Neural cell (in vitro differentiated cells): ENCODE results near the gene DISP3. TPM values are rescaled to one million over a fixed set of nuclear protein-coding genes. Genes with fewer than 3 reads are reported as not detected.

Experiments used
- H2AFZ ChIP-seq: fragments of 200-600, 300-800 bp; sonication (generic), shearing (Covaris generic); 2 replicates; pipeline ENCODE4 v1.6.0; 2014; ENCODE audit warnings: low read depth, mild to moderate bottlenecking, antibody characterized with exemption, low read length, moderate library complexity
- H3F3A ChIP-seq: fragments of 200-600 bp; shearing (Covaris generic); 2 replicates; pipeline ENCODE4 v1.6.1; 2016; ENCODE audit warnings: mild to moderate bottlenecking, moderate library complexity, mixed read lengths, antibody characterized with exemption, low read length; ENCODE audit not compliant: insufficient read depth, poor library complexity, severe bottlenecking
- H3K27ac ChIP-seq: fragments of 200-600, 300-800 bp; sonication (generic), shearing (Covaris generic); 2 replicates; pipeline ENCODE4 v1.5.1; 2014; ENCODE audit warnings: mild to moderate bottlenecking, low read length, moderate library complexity
- H3K27me3 ChIP-seq: fragments of 300-800, 200-600 bp; sonication (generic), shearing (Covaris generic); 2 replicates; pipeline ENCODE4 v1.6.0; 2014; ENCODE audit warnings: mild to moderate bottlenecking, low read depth, low read length, moderate library complexity; ENCODE audit not compliant: insufficient read depth
- H3K36me3 ChIP-seq: fragments of 300-800, 200-600 bp; sonication (generic), shearing (Covaris generic); 2 replicates; pipeline ENCODE4 v1.5.1; 2014; ENCODE audit warnings: mild to moderate bottlenecking, antibody characterized with exemption, low read length, moderate library complexity; ENCODE audit not compliant: insufficient read depth
- H3K4me2 ChIP-seq: fragments of 300-800, 200-600 bp; sonication (generic), shearing (Covaris generic); 2 replicates; pipeline ENCODE4 v1.6.0; 2014; ENCODE audit warnings: mild to moderate bottlenecking, low read length
- H3K4me3 ChIP-seq: fragments of 300-800, 200-600 bp; sonication (generic), shearing (Covaris generic); 2 replicates; pipeline ENCODE4 v1.5.1; 2014; ENCODE audit warnings: mild to moderate bottlenecking, low read length, moderate library complexity
- H3K79me2 ChIP-seq: fragments of 200-600 bp; shearing (Covaris generic); replicated peaks from 2 replicates; pipeline ENCODE4 v1.6.0; 2014; ENCODE audit warnings: mild to moderate bottlenecking, low read length, moderate library complexity; ENCODE audit not compliant: insufficient read depth
- H3K9ac ChIP-seq: fragments of 300-800, 200-600 bp; sonication (generic), shearing (Covaris generic); 2 replicates; pipeline ENCODE4 v1.6.1; 2016; ENCODE audit warnings: mild to moderate bottlenecking, low read length, mixed read lengths
- H3K9me2 ChIP-seq: fragments of 200-600 bp; shearing (Covaris generic); 2 replicates; pipeline ENCODE4 v1.6.1; 2016; ENCODE audit warnings: mild to moderate bottlenecking, low read length, mixed read lengths; ENCODE audit not compliant: insufficient read depth
- H3K9me3 ChIP-seq: fragments of 200-600, 300-800 bp; sonication (generic), shearing (Covaris generic); 2 replicates; pipeline ENCODE4 v1.6.1; 2016; ENCODE audit warnings: mild to moderate bottlenecking, mixed run types, low read length, moderate library complexity, mixed read lengths
- H4K20me1 ChIP-seq: fragments of 200-600 bp; shearing (Covaris generic); 2 replicates; pipeline ENCODE4 v1.6.1; 2016; ENCODE audit warnings: mild to moderate bottlenecking, mixed run types; ENCODE audit not compliant: insufficient read depth
- EP300 ChIP-seq: fragments of 450-650 bp; conservative IDR thresholded peaks from 2 replicates; pipeline ENCODE4 v1.6.1; 2014; ENCODE audit warnings: antibody characterized with exemption, mild to moderate bottlenecking, moderate library complexity; ENCODE audit not compliant: poor library complexity, severe bottlenecking
- EZH2 ChIP-seq: fragments of 200-600, 300-800 bp; shearing (Covaris generic), sonication (generic); IDR thresholded peaks from 2 replicates; pipeline ENCODE4 v1.6.1; 2014; ENCODE audit warnings: antibody characterized with exemption, low read length, borderline replicate concordance, mild to moderate bottlenecking; ENCODE audit not compliant: insufficient read depth, poor library complexity, severe bottlenecking
- MXI1 ChIP-seq: fragments of 450-650 bp; conservative IDR thresholded peaks from 2 replicates; pipeline ENCODE4 v1.6.1; 2014; ENCODE audit warnings: antibody characterized with exemption, mild to moderate bottlenecking; ENCODE audit not compliant: poor library complexity, severe bottlenecking
- POLR2AphosphoS5 ChIP-seq: IDR thresholded peaks from 2 replicates; pipeline ENCODE4 v1.6.1; 2012
- RAD21 ChIP-seq: fragments of 450-650 bp; conservative IDR thresholded peaks from 2 replicates; pipeline ENCODE4 v1.6.1; 2014; ENCODE audit warnings: antibody characterized with exemption, mild to moderate bottlenecking, moderate library complexity
- SMC3 ChIP-seq: fragments of 450-650 bp; conservative IDR thresholded peaks from 2 replicates; pipeline ENCODE4 v1.6.1; 2014; ENCODE audit warnings: antibody characterized with exemption, mild to moderate bottlenecking, moderate library complexity; ENCODE audit not compliant: poor library complexity
- TAF1 ChIP-seq: IDR thresholded peaks from 2 replicates; pipeline ENCODE4 v1.6.1; 2012; ENCODE audit warnings: low read depth
- polyA plus RNA-seq: library from polyadenylated mRNA; depleted of rRNA; stranded (reverse); fragments of >200 nt; gene quantifications from 2 replicates; pipeline ENCODE4 v1.2.3, GENCODE V29; 2014
- TF ChIP-seq, protein P1 (sequence below): fragments of 450-650 bp; IDR thresholded peaks from 2 replicates; pipeline ENCODE4 v1.5.1; 2014; ENCODE audit warnings: antibody characterized with exemption, mild to moderate bottlenecking, moderate library complexity; ENCODE audit not compliant: poor library complexity, severe bottlenecking
- TF ChIP-seq, protein P2 (sequence below): IDR thresholded peaks from 2 replicates; pipeline ENCODE4 v1.6.1; 2012; ENCODE audit warnings: borderline replicate concordance

DISP3 gene
- polyA plus RNA-seq, 1 donor from 2014 or later: 14.9 TPM

DNA sequence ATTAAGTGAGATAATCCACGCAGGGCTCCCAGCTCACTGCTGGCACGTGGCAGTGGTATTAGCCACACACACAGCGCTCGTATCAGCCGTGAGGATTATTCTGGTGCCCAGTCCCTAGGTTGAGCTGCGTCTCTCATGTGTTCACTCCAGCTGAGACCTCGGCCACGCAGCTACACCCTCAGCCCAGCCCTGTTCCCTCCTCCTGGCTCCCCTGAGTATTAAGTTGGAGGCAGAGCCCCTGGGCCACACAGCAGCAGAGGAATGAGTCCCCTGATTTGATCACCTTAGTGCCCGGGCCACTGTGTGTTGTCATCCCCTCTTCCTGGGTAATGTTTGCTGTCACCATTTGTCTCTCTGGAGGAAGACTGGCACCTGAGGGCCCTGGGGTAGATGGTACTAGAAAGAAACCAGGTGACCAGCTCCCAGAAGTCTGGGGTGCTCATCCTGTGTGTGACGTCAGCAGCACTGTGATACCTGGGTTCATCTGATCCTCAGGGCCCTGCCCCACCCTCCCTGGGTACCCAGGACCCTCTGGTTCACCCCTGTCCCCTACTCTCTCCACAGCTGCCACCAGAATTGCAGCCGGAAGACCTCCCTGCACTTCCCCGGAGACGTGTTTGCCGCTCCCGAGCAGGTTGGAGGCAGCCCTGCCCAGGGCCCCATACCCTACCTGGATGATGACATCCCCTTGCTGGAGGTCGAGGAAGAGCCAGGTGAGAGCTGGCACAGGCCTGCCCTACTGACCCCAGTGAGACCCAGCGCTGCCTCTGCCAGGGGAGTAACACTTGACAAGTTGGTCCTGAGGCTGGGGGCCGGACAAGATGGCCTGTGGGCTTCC, 40.1 kb downstream of the DISP3 start:
- peaks cover 6% of the 10 kb centered on the region for H3K36me3 ChIP-seq

DNA sequence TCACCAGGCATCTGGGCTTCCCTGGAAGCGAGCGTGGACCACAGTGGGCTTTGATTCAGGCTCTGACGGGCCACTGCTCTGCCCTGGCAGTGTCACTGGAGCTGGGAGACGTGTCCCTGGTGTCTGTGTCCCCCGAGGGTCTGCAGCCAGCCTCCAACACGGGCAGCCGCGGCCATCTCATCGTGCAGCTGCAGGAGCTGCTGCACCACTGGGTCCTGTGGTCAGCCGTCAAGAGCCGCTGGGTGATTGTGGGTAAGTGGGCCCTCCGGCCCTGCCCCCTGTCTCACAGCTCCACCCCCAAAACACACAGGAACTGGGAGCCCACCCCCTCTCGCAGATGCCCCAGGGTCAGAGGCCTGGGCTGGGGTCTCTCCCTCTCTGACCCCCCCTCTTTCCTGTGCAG, 40.7 kb downstream of the DISP3 start:
- H3K27ac ChIP-seq: no peak overlapping the region

More for the DNA sequence above, 40.1 kb downstream of the DISP3 start:
- no peaks in the 10 kb centered on the region for H3K79me2 ChIP-seq
- H4K20me1 ChIP-seq: no peaks in the 10 kb centered on the region
- TF ChIP-seq, protein P1, sequence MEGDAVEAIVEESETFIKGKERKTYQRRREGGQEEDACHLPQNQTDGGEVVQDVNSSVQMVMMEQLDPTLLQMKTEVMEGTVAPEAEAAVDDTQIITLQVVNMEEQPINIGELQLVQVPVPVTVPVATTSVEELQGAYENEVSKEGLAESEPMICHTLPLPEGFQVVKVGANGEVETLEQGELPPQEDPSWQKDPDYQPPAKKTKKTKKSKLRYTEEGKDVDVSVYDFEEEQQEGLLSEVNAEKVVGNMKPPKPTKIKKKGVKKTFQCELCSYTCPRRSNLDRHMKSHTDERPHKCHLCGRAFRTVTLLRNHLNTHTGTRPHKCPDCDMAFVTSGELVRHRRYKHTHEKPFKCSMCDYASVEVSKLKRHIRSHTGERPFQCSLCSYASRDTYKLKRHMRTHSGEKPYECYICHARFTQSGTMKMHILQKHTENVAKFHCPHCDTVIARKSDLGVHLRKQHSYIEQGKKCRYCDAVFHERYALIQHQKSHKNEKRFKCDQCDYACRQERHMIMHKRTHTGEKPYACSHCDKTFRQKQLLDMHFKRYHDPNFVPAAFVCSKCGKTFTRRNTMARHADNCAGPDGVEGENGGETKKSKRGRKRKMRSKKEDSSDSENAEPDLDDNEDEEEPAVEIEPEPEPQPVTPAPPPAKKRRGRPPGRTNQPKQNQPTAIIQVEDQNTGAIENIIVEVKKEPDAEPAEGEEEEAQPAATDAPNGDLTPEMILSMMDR: no peak
- no peak for TF ChIP-seq TAF1
- TF ChIP-seq, protein P2, sequence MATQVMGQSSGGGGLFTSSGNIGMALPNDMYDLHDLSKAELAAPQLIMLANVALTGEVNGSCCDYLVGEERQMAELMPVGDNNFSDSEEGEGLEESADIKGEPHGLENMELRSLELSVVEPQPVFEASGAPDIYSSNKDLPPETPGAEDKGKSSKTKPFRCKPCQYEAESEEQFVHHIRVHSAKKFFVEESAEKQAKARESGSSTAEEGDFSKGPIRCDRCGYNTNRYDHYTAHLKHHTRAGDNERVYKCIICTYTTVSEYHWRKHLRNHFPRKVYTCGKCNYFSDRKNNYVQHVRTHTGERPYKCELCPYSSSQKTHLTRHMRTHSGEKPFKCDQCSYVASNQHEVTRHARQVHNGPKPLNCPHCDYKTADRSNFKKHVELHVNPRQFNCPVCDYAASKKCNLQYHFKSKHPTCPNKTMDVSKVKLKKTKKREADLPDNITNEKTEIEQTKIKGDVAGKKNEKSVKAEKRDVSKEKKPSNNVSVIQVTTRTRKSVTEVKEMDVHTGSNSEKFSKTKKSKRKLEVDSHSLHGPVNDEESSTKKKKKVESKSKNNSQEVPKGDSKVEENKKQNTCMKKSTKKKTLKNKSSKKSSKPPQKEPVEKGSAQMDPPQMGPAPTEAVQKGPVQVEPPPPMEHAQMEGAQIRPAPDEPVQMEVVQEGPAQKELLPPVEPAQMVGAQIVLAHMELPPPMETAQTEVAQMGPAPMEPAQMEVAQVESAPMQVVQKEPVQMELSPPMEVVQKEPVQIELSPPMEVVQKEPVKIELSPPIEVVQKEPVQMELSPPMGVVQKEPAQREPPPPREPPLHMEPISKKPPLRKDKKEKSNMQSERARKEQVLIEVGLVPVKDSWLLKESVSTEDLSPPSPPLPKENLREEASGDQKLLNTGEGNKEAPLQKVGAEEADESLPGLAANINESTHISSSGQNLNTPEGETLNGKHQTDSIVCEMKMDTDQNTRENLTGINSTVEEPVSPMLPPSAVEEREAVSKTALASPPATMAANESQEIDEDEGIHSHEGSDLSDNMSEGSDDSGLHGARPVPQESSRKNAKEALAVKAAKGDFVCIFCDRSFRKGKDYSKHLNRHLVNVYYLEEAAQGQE: no peak
- no peak for TF ChIP-seq SMC3
- TF ChIP-seq EP300: no peak
- no peak for TF ChIP-seq POLR2AphosphoS5
- TF ChIP-seq EZH2: no peak
- TF ChIP-seq MXI1: no peak
- TF ChIP-seq RAD21: no peak
- no peaks in the 10 kb centered on the region for H3K9me2 ChIP-seq
- H3K4me2 ChIP-seq: no peak overlapping the region
- H3F3A ChIP-seq: no peaks in the 10 kb centered on the region
- no peak overlapping the region for H3K9ac ChIP-seq
- H3K27ac ChIP-seq: no peak overlapping the region
- no peaks in the 10 kb centered on the region for H3K27me3 ChIP-seq
- no peak overlapping the region for H2AFZ ChIP-seq
- H3K4me3 ChIP-seq: no peak overlapping the region
- H3K9me3 ChIP-seq: no peaks in the 10 kb centered on the region

More for the DNA sequence above, 40.7 kb downstream of the DISP3 start:
- Histone ChIP-seq H4K20me1 (no peaks in the 10 kb centered on the region), H3K27me3 (no peaks in the 10 kb centered on the region), H3K4me2 (no peak overlapping the region), H2AFZ (no peak overlapping the region), H3K4me3 (no peak overlapping the region), H3F3A (no peaks in the 10 kb centered on the region), H3K9me3 (no peaks in the 10 kb centered on the region), H3K36me3 (peaks cover 6% of the 10 kb centered on the region), H3K79me2 (no peaks in the 10 kb centered on the region), H3K9me2 (no peaks in the 10 kb centered on the region), H3K9ac (no peak overlapping the region)
- TF ChIP-seq MXI1 (no peak), TAF1 (no peak), RAD21 (no peak)
- TF ChIP-seq, protein P2: no peak
